Measurements from ENCODE around the gene TNFRSF4. TPM values are rescaled to one million over a fixed set of nuclear protein-coding genes. Genes with fewer than 3 reads are reported as not detected.

Gene TNFRSF4
- total RNA-seq, 2 experiments from 2014 or later = 1.1 TPM; not detected in 1

GRCh38 chr1:1232208-1232795, 18.3 kb upstream of the TNFRSF4 start, which contains the start of gene B3GALT6:
TSS of gene B3GALT6 (plus strand) at chr1:1232237. CDS start at chr1:1232279, 42 bp downstream.
- Histone ChIP-seq H3K9me2 (ENCODE audit: insufficient read depth, low read length) (no peaks in the 10 kb centered on the region), H3K36me3 (ENCODE audit: insufficient read depth, low read length) (peaks cover 28% of the 10 kb centered on the region), H3K4me3 (ENCODE audit: low read depth, low read length, poor library complexity, severe bottlenecking) (peak within 1 kb of the TSS; percentile 78), H3K4me1 (ENCODE audit: insufficient read depth, low read length, poor library complexity, severe bottlenecking) (peaks cover 28% of the 10 kb centered on the region), H3K79me2 (ENCODE audit: insufficient read depth, low read depth, low read length) (peaks cover 54% of the 10 kb centered on the region), H3K4me2 (ENCODE audit: low read length) (peak within 1 kb of the TSS; percentile 99), H4K20me1 (ENCODE audit: insufficient read depth, low read length) (no peaks in the 10 kb centered on the region), H3K9me3 (ENCODE audit: low read length) (no peaks in the 10 kb centered on the region), H2AFZ (ENCODE audit: low read length) (peak within 1 kb of the TSS; percentile 69), H3K27ac (ENCODE audit: low read depth, low read length, poor library complexity, severe bottlenecking) (peak within 1 kb of the TSS; percentile 43)
- no peak for TF ChIP-seq EZH2phosphoT487 (IDR thresholded peaks at IDR 0.05; ENCODE audit: borderline replicate concordance, low read depth, low read length)
- TF ChIP-seq, protein P1, sequence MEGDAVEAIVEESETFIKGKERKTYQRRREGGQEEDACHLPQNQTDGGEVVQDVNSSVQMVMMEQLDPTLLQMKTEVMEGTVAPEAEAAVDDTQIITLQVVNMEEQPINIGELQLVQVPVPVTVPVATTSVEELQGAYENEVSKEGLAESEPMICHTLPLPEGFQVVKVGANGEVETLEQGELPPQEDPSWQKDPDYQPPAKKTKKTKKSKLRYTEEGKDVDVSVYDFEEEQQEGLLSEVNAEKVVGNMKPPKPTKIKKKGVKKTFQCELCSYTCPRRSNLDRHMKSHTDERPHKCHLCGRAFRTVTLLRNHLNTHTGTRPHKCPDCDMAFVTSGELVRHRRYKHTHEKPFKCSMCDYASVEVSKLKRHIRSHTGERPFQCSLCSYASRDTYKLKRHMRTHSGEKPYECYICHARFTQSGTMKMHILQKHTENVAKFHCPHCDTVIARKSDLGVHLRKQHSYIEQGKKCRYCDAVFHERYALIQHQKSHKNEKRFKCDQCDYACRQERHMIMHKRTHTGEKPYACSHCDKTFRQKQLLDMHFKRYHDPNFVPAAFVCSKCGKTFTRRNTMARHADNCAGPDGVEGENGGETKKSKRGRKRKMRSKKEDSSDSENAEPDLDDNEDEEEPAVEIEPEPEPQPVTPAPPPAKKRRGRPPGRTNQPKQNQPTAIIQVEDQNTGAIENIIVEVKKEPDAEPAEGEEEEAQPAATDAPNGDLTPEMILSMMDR (conservative IDR thresholded peaks at IDR 0.05; ENCODE audit: low read length) = no peak
- POLR2A ChIA-PET = interaction anchor here (0.5 kb wide), 1 partner anchor 91 kb away, joined by 3 read pairs; no protein-coding TSS in a partner anchor
- intact Hi-C loops (cut with micrococcal nuclease; ENCODE audit: unreplicated experiment) = loop anchor here (1.0 to 10.0 kb wide), 3 partner anchors 75 to 198 kb away; partner anchors contain the start of genes ACAP3, C1orf159 and PUSL1
- no TSS peak for BruUV-seq (replicated peaks)
- CTCF ChIA-PET (ENCODE audit: unreplicated experiment) = no interaction called here
- DNase-seq (ENCODE audit: low spot score) = no peak

DNA sequence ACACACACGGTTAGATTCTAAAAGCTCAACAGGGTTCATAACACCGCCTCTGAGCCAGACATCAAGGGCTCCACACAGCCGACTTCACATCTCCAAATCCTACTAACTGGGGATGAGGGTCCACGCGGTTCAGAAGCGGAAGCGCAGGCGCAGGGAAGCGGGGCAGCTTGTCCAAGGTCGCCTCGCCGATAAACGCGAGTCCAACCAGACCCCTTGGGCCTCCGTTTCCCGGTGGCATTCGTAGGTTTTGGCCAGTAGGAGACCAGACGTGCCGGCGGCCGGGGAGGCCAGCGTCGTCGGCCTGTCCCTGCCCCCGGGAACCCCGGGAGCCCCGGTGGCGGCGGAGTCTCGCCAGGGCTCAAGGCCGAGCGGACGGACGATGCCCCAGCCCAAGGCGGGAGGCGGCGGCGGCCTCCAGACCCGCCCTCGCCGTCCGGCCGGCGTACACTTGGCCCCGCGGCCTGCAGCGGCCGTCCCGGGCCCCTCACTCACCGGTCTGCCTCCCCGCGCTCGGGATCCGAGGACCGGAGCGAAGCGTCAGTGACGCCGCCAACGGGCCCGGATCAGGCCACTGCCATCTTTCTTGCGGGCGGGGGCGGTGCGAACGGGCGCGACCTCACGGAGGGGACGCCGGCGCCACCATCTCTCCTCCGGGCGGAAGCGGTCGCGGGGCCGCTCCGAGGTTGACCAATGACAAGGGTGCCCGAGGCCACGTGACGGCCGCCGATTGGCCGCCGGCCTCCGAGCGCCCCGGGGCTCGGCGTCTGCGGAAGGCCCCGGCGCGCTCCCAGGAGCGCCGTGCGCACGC, 17.7 kb upstream of the TNFRSF4 start, which contains the start of gene SDF4:
Gene SDF4, minus strand, starts transcription at position 602 of the 808 bp plus-strand sequence. CDS start 3,229 bp downstream, outside the sequence.
- BruUV-seq (replicated peaks) = no TSS peak

More for the DNA sequence above, 17.7 kb upstream of the TNFRSF4 start, which contains the start of gene SDF4:
- CTCF ChIA-PET (ENCODE audit: unreplicated experiment) = no interaction called here
- Histone ChIP-seq H2AFZ (ENCODE audit: low read length) (peak within 1 kb of the TSS; percentile 69), H3K79me2 (ENCODE audit: insufficient read depth, low read depth, low read length) (peaks cover 54% of the 10 kb centered on the region), H3K4me2 (ENCODE audit: low read length) (peak within 1 kb of the TSS; percentile 99), H3K36me3 (ENCODE audit: insufficient read depth, low read length) (peaks cover 34% of the 10 kb centered on the region), H3K4me1 (ENCODE audit: insufficient read depth, low read length, poor library complexity, severe bottlenecking) (peaks cover 28% of the 10 kb centered on the region), H3K27ac (ENCODE audit: low read depth, low read length, poor library complexity, severe bottlenecking) (peak within 1 kb of the TSS; percentile 43), H3K9me2 (ENCODE audit: insufficient read depth, low read length) (no peaks in the 10 kb centered on the region), H3K4me3 (ENCODE audit: low read depth, low read length, poor library complexity, severe bottlenecking) (peak within 1 kb of the TSS; percentile 78), H4K20me1 (ENCODE audit: insufficient read depth, low read length) (no peaks in the 10 kb centered on the region), H3K9me3 (ENCODE audit: low read length) (no peaks in the 10 kb centered on the region)
- TF ChIP-seq, protein P1 (conservative IDR thresholded peaks at IDR 0.05; ENCODE audit: low read length) = no peak
- TF ChIP-seq EZH2phosphoT487 (IDR thresholded peaks at IDR 0.05; ENCODE audit: borderline replicate concordance, low read depth, low read length) = no peak
- intact Hi-C loops (cut with micrococcal nuclease; ENCODE audit: unreplicated experiment) = loop anchor here (1.0 to 10.0 kb wide), 3 partner anchors 76 to 197 kb away; partner anchors contain the start of genes ACAP3, C1orf159 and PUSL1
- DNase-seq (ENCODE audit: low spot score) = peak; percentile 97
- POLR2A ChIA-PET = interaction anchor here (0.5 to 1.0 kb wide), 3 partner anchors 92 to 247 kb away, joined by 3 to 8 read pairs (median 4); no protein-coding TSS in a partner anchor

Measured in OCI-LY7 (cell line).